Inferior parietal cortex (tissue), 1 donor: ENCODE measurements around the gene SEC24B.

ENCODE experiments used
- DNase-seq: peaks from one replicate; pipeline ENCODE4 v3.0.0-alpha.2; 2016; ENCODE audit errors: extremely low spot score

The SEC24B gene

DNA sequence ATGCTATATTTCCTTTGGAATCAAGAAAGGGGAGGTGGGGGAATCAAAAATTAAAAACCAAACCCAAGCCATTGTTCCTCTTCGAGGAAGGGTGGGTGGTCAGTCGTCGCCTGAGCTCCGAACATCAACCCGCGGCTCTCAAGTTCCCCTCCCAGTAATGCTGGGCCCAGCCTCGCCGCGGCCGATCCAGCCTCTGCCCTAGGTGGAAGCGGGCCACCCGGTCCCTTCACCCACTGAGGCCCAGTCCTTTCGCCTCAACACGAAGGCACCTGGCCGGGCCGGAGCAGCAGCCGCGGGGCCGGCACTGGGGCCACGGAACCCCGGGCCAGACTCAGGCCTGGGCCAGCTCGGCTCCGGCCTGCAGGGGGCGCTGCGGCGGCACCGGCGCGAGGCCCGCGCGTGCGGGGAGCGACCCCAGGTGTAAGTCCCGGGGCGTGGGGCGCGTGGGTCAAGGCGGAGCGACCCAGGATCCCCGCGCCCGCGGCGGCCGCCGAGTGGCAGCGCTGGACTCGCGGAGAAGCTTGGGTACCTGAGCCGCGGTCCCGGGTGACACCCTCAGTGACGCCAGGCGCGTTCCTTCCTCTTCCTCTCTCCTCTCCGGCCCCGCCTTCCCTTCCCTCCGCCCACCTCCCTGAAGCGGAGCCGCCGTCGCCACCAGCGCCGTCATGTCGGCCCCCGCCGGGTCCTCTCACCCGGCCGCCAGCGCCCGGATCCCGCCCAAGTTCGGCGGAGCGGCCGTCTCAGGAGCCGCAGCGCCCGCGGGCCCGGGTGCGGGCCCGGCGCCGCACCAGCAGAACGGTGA lies at the start of gene SEC24B:
TSS of gene SEC24B (plus strand) at position 611 of the 802 bp plus-strand sequence. CDS start at position 666, 55 bp downstream.
- peak; percentile 80 for DNase-seq

DNA sequence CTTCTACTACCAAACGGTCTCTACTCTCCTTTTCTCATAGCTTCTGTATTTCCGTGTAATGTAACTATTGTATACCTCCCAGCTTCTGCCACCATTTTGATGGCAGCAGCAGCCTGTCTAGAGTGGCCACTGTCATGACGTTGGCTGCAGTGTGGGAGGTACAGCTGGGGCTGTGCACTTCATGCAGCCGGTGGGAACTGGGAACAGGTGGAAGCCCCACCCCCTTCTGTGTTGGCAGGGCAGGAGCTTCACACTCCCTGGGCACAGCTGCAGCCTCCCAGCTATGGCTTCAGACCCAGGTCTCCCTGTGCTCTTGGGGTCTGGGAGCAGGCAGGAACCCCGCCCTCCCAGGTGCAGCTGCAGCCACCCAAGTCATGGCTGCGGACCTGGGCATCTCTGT lies 49.8 kb upstream of the SEC24B start:
- no peak for DNase-seq

DNA sequence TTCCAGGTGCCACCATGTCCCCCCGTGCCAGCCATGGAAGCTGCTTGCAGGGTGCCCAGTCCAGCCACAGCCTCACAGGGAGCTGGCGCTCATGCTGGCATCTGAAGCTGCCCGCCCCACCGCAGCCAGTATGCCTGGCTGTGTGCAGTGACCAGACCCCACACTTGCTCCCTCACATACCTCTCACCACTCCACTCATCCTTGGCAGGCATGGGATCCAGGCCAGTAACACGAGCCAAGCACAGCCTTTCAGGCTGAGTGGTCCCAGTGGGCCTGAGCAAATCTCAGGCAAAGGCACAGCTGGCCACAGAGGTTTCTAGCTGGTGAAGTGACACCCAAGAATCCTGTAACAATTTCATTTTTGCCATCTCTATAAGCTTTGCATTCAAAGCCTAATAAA lies 48.4 kb upstream of the SEC24B start:
- no peak for DNase-seq

DNA sequence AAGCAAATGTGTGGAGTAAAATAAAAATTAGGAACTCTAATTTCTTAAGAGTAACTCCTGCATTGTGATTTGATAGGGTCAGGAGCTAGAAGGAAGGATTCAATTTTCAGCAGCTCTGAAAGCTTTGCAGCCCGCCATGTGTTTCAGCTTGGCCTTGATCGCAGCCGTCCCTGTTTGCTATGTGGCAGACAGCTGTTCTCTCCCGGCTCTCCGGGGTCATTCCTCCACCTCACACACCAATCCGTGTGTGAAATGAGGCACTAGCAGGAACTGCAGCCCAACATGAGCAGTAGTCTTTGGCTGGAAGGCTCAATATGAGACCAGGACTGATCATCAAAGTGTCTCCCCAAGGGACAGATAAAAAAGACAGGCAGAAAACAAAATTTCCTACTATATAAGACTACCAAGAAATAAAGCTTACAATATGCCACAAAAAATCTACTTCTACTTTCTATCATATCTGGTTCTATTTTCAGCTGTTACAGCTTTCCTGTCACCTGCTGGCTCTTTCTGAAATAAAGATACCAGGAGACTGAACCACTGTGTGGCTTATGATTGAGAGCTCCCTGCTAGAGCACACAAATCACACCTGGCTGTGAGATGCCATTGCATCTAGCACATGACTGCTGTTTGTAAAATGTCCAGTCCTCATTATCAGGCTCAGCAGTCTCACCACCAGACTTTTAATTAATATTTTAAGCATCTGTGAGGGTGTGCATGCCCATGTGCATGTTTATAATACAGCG lies 44.1 kb upstream of the SEC24B start:
- DNase-seq, result no peak

DNA sequence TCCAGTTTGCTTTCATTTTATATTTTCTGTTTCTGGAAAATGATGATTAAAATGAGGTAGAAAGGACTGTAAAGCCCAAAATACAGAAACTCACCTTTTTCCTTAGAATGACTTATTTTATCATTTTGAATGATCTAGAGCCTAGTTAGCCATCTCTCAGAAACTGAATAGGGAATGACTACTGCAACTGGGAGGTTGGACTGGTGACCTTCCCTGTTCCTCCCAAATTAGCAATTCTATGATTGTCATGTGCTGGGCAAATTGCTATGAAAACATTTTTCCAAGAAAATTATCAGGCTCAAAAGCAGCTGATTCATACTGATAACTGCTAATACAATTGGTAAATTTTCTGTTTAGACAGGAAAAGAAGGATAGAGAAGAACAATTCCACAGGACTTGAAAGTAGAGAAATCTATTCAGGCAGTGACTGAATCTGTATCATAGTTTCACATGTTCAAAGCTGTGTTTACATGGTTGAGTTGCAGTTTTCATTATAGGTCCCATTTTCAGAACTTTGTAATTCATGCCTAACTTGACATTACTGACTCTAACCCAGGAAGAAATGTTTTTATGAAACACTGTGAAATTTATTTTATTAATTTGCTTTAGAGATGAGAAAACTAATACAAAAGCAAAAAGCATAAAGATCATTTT lies 43.4 kb upstream of the SEC24B start:
- no peak for DNase-seq

DNA sequence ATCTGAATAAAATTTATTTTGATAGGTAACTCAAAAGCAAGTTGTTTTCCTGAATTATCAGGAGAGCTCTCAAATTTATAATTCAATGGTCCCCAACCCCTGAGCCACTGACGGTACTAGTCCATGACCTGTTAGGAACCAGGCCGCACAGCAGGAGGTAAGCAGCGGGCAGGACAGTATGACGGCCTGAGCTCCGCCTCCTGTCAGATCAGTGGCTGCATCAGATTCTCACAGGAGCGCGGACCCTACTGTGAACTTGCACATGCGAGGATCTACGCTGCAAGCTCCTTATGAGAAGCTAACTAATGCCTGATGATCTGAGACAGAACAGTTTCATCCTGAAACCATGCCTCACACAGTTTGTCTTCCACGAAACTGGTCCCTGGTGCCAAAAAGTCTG lies 37.9 kb upstream of the SEC24B start:
- no peak for DNase-seq

DNA sequence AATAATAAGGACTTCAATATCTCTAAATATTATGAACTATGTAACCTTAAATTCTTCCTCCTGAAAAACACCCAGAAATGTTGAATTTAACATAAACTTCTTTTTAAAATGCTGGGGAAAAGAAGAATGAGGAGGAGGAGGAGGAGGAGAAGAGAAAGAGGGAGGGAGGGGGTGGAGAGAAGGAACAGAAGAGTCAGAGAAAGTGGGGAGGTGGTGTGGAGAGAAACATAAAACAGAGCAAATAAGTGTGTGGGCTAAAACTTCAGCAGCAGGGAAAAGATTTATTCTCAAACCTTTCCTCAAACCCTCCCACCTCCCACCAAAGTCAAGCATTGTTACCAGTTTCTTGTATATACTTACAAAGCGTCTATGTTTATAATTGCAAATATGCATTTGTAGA lies 34.7 kb upstream of the SEC24B start:
- no peak for DNase-seq

DNA sequence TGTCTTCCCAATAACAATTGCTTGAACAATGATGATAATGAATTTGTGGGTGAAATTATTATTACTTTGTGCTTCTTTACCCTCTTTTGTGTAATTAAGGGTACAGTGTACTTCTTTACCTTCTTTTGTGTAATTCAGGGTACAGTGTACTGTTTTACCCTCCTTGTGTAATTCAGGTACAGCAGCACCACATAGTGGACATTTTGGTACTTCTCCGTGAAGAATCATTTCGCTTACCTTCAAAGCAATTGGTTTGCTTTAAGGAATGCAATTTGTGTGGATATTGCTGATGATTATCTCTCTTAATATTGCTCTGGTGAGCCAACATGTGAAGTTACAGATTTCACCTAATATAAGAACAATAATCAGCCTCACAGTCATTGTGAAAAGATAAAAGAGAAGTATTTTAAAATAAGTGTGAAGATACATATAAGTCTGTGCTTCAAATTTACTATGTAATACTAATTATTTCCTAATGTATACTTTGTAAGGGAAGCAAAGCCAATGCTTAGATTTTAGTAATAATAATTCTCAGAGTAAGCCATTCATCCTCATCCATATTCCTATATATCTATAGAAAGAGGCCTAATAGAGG lies 27.2 kb upstream of the SEC24B start:
- DNase-seq, result peak; percentile 73

DNA sequence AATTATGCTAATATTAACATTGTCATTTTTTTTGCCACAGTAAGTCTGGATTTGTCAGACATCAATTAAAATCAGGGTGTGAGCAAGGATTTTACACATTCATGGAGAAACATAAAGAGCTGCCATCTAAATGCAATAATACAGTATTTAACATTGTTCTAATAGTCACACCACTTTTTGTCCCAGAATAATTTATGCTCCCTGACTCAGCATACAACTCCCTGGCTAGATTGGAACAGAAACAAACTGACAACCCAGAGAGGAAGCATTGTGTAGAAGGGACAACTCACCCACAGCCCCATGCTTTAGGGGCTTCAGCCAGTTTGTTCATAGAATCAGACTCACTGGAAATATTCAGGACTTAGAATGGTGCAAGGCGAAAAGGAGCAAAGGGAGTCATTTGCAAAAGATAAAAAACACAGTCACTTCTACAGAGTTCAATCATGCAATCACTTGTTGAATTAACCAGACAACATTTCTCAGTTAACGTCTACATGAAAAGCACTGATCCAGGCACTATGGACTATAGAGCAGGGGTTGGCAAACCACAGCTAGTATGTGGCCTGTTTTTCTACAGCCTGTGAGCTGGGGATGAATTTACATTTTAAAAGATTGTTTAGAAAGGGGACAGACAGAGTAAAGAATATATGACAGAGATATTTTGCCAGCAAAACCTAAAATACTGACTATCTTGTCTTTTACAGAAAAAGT lies 26.4 kb upstream of the SEC24B start:
- no peak for DNase-seq

DNA sequence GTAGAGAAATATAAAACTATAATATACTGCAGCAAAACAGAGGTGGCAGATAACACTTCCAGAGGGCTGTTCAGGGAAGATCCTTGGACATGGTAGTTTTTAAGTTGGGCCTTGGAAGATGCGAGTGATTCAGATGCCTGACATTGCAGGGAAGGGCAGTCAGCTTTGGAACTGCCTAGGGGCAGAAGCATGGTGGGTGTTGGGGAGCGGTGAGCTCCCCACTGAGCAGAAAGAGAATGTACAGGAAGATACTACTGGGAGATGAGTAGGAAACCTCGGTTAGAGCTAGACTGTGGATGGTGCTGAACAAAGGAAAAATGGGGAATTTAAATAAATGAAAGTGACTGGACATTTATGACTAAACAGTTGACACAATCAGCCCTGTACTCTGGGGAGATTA lies 24.9 kb upstream of the SEC24B start:
- DNase-seq, result no peak

DNA sequence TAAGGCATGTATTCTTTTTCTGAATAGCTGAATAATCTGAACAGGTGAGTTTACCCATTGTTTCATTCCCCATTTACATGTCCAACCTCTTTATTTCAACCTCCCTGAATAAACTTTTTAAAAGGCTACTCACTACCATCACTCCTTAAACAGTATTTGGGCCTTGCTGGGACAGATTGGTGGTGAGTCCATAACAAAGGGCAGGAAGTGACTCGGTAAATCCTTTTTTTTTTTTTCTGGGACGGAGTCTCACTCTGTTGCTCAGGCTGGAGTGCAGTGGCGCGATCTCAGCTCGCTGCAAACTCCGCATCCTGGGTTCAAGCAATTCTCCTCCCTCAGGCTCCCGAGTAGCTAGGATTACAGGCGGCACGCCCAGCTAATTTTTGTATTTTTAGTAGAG lies 23.4 kb upstream of the SEC24B start:
- DNase-seq, result no peak

DNA sequence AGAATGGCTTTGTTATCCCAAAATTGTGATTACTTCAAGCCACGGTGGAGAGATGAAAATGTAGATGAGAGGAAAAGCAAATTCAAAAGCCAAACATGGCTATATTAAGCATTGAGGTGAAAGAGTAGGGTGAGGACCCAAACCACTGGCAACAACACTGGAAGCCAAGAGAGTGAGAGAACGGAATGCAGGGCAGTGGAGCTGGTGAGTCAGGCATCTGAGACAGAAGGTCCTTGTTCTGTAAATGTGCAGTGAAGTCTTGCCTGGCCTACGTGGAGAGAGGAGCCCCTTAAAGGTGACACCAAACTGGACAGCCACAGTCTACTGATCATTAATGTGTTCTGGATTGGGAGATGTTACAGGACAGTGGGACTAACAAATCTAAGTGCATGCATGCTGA lies 22.8 kb upstream of the SEC24B start:
- no peak for DNase-seq

DNA sequence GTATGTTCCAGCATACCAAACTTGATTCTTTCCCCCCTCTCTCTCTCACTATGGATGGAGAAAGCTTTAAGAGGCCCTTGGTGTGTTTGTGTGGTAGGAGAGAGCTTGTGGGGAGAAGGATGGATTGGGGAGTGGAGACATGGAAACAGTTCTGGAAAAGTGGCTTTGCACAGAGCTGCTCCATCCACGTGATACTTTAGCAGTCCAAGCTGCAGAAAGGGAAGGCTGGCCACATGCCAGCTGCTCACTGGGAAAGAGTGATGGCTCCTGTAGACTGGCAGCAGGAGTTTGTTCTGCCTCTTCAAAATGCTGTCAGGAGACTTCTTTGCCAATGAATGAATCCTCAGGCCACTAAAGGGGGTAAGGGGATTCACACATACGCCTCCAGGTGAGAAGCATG lies 21.7 kb upstream of the SEC24B start:
- no peak for DNase-seq

DNA sequence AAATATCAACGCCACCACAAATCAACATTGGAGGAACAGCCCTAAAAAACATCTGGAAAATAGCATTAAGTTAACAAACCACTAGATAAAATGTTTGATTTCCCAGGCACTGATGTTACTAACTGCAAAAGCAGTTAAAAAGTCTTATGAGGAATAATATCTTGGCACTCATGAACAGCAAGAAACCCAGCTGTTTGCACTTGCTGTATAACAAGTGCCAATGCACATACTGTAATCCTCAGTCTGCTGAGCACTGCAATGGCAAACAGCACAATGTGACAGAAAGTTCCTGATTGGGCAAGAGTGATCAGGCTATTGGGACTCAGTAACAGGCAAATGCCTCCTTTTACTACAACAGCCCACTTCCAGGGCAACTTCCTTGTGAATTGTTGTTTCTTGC lies 20.8 kb upstream of the SEC24B start:
- no peak for DNase-seq

DNA sequence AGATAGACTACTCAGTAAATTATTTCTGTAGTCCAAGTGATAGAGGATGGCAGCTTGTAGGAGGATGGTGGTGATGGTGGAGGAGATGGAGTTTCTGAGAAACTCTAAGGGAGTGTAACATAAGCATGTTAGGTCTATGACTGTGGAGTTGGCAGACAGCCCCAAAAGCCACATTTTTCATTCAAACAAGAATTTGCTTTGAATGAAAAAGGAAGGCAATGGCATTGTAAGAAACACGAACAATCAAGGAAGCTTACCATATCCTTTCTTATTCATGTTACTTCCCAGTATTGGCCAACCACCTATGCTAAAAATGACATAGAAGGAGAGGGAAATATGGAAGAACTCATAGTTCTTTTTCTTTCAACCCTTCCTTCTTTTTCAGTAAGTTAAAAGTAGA lies 18.7 kb upstream of the SEC24B start:
- DNase-seq, result no peak

DNA sequence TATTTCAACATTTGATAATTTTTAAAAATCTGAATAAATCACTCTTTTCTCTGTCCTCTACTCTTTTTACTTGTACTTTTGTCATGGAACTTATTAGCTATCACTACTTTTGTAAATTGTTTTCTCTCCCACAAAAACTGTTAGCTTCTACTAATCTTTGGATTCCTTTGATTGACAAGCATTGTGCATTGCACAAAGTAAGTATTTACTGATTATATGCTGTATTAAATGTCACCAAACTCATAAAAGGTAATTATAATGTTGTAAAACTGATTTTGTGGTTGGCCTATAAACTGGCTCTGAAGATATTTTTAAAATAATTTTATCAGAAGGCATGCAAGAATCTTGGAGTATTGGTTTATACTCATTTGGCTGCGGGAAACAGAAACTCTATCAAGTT lies 15.0 kb upstream of the SEC24B start:
- no peak for DNase-seq

DNA sequence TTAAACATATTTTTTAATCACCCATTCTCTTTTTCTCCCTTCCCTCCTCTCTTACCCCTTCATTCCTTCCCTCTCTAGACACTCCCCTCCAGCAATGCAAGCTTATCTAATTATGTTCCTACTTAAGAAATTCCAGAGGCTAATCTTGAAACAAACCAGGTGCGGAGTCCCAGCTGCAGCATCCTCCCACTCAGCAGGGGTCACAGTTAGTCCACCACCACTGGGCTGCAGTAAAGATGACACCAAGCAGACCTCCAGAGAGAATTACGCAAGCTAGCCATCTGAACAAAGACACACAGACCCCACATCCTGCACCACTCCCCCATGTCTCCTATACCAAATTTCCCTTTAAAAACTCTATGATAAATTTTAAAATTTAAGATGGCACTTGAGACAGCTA lies 13.9 kb upstream of the SEC24B start:
- no peak for DNase-seq

DNA sequence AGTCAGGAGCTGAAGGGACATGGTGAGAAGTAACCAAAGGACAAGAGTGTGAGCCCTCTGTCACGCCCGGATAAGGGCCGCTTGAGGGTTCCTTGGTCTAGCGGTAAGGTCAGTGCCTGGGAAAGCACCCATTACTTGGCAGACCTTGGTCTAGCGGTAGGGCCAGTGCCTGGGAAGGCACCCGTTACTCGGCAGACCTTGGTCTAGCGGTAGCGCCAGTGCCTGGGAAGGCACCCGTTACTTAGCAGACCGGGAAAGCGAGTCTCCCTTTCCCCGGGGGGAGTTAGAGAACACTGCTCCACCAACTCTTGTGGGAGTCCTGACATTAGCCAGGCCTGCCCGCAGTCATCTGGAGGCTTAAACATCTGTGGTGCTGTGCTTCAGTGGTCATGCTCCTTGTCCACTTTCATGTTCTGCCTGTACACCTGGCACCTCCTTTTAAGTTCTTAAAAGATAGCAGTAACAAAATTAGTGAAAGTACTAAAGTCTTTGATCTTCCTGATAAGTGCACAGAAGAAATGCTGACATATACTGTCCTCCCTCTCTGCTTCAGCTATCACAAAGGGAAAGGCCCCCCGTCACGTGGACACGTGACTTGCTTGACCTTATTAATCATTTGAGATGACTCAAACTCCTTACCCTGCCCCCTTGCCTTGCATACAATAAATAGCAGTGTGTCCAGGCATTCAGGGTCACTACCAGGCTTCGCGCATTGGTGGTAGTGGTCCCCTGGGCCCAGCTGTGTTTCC lies 9.3 kb upstream of the SEC24B start:
- DNase-seq, result no peak

DNA sequence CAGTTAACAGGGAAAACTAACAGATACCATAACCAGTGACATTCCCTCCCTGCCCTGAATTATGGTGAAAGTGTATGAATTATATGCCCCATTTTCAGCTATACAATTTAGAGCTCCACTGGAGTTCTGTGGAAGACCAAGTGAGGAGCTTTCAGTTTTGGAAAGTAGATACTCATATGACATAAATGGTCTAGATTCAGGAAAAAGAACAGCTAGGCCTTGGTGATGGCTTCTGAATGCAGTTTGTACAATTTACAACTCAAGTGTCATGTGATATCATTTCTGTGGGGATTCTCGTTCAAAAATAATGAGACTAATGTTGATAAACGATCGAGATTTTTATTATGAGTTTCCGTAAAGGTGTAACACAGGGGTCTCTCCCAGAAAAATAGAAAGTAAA lies 8.2 kb upstream of the SEC24B start:
- no peak for DNase-seq

DNA sequence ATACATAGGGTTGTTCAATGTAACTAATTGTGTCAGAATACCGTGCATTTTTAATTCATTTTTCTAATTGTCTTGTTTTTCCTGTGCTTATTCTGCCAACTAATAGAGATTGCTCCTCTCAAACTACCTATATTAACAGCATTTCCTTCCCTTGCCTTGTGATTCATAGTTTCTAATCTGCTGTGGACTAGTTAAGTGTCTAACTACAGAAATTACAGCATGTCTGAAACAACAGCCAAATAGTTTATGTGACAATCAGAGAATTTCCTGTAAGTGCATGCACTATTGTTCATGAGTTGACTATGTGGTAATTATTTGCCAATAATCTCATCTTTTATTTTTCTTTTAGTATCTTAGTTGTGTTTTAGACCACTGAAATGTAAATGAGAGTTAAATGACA lies 4.1 kb upstream of the SEC24B start:
- no peak for DNase-seq

DNA sequence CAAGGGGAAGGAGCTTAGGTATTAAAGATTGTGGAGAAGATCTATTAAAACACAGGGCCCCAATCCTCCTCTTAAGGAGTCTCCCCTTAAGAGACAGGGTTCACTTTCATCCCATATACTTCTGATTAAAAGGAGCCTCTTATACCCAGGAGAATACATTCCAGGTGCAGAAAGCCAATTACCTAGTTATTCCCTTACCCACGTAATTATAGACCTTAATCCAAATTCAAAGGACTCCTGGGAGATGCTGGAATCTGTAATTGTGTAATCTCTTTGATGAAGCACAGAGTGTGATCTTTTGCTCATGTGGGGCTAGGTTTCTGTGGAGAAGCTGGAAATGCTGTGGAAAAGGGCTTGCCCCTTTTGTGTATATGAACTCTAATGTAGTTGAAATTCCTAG lies 1.4 kb upstream of the SEC24B start:
- no peak for DNase-seq
